ENCODE data around the gene NRXN2.

NRXN2 gene

DNA sequence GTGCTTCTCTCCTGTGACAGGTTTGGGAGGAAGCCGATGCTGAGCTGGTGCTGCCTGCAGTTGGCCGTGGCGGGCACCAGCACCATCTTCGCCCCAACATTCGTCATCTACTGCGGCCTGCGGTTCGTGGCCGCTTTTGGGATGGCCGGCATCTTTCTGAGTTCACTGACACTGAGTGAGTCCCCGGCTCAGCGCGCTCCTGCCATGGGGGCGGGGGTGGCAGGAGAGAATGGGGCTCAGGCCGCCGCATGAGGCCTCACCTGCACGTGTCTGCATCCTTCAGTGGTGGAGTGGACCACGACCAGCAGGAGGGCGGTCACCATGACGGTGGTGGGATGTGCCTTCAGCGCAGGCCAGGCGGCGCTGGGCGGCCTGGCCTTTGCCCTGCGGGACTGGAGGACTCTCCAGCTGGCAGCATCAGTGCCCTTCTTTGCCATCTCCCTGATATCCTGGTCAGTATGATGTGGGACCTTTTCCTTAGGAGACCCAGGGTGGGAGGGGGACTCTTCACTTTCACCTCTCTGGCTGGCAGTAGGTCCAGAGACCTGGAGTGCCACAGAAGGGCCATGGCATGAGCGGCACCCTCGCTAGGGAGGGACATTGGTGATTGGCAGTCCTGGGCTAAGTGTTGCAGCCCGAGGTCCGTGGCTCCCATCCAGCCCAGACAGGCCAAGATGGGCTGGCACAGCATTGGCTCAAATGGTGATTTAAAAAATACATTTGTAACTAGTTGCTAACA lies 160.8 kb downstream of the NRXN2 start:
- TF ChIP-seq POLR2AphosphoS5 (IDR thresholded peaks at IDR 0.05; ENCODE audit: low read depth, low read length) (no peak), TAF1 (IDR thresholded peaks at IDR 0.05; ENCODE audit: borderline replicate concordance, insufficient read depth, low read length) (no peak), FOXP2 (optimal IDR thresholded peaks at IDR 0.05; ENCODE audit: borderline replicate concordance, extremely low read depth, extremely low read length, insufficient read depth) (no peak), SIN3A (IDR thresholded peaks at IDR 0.05; ENCODE audit: borderline replicate concordance, insufficient read depth, low read length) (no peak)
- TF ChIP-seq, protein P1, sequence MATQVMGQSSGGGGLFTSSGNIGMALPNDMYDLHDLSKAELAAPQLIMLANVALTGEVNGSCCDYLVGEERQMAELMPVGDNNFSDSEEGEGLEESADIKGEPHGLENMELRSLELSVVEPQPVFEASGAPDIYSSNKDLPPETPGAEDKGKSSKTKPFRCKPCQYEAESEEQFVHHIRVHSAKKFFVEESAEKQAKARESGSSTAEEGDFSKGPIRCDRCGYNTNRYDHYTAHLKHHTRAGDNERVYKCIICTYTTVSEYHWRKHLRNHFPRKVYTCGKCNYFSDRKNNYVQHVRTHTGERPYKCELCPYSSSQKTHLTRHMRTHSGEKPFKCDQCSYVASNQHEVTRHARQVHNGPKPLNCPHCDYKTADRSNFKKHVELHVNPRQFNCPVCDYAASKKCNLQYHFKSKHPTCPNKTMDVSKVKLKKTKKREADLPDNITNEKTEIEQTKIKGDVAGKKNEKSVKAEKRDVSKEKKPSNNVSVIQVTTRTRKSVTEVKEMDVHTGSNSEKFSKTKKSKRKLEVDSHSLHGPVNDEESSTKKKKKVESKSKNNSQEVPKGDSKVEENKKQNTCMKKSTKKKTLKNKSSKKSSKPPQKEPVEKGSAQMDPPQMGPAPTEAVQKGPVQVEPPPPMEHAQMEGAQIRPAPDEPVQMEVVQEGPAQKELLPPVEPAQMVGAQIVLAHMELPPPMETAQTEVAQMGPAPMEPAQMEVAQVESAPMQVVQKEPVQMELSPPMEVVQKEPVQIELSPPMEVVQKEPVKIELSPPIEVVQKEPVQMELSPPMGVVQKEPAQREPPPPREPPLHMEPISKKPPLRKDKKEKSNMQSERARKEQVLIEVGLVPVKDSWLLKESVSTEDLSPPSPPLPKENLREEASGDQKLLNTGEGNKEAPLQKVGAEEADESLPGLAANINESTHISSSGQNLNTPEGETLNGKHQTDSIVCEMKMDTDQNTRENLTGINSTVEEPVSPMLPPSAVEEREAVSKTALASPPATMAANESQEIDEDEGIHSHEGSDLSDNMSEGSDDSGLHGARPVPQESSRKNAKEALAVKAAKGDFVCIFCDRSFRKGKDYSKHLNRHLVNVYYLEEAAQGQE (IDR thresholded peaks at IDR 0.05; ENCODE audit: insufficient read depth in 1 of 2, low read depth in 2 of 2, low read length in 2 of 2): no peak

DNA sequence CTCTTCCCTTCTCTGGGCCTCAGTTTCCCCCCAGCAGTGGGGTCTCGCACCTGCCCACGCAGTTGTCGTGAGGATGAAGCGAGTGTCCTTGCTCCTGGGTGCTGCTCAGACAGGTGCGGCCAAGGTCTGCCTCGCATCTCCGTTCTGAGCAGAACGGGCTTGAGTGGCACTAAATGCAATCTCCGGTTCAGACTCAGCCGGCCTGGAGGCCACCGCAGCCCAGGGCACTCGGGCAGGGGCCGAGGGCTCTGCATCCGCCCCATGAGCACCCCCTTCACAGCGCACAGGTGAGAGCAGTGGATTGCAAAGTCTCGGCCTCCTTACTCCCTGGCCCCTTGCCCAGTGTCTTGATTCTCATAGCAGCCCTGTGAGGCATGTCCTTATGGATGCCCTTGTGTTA lies 162.1 kb downstream of the NRXN2 start:
- TF ChIP-seq SIN3A (IDR thresholded peaks at IDR 0.05; ENCODE audit: borderline replicate concordance, insufficient read depth, low read length) (no peak), FOXP2 (optimal IDR thresholded peaks at IDR 0.05; ENCODE audit: borderline replicate concordance, extremely low read depth, extremely low read length, insufficient read depth) (no peak), TAF1 (IDR thresholded peaks at IDR 0.05; ENCODE audit: borderline replicate concordance, insufficient read depth, low read length) (no peak), POLR2AphosphoS5 (IDR thresholded peaks at IDR 0.05; ENCODE audit: low read depth, low read length) (no peak)
- TF ChIP-seq, protein P1 (IDR thresholded peaks at IDR 0.05; ENCODE audit: insufficient read depth in 1 of 2, low read depth in 2 of 2, low read length in 2 of 2): no peak

DNA sequence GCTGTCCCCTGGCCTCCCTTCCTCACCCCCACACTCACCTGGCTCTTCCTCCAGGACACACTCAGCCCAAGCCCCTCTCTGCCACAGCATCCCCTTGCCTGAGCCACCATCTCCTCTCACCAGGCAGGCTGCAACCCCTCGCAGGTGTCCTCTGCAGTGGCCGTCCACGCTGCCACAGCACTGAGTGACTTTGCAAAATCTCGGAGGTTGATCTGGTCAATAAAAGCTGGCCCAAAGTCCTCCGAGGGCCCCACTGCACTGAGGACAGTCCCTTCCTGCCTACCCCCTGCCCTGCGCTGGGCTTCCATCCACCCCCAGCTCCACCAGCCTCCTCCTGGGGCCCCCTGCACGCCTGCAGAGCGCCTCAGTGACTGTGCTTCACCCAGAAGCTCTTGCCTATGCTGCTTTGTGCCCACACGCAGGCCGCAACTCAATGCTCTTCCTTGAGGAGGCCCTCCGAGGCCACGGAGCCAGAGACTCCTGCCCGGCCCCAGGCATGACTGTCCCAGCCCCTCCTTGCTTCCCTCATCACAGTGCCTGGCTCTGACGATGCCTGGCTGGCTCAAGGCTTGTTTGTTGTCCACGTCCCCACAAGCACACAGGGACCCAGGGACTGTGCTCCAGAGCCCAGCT lies 162.7 kb downstream of the NRXN2 start:
- TF ChIP-seq, protein P1 (IDR thresholded peaks at IDR 0.05; ENCODE audit: insufficient read depth in 1 of 2, low read depth in 2 of 2, low read length in 2 of 2): no peak
- TF ChIP-seq FOXP2 (optimal IDR thresholded peaks at IDR 0.05; ENCODE audit: borderline replicate concordance, extremely low read depth, extremely low read length, insufficient read depth) (no peak), SIN3A (IDR thresholded peaks at IDR 0.05; ENCODE audit: borderline replicate concordance, insufficient read depth, low read length) (no peak), TAF1 (IDR thresholded peaks at IDR 0.05; ENCODE audit: borderline replicate concordance, insufficient read depth, low read length) (no peak), POLR2AphosphoS5 (IDR thresholded peaks at IDR 0.05; ENCODE audit: low read depth, low read length) (no peak)

DNA sequence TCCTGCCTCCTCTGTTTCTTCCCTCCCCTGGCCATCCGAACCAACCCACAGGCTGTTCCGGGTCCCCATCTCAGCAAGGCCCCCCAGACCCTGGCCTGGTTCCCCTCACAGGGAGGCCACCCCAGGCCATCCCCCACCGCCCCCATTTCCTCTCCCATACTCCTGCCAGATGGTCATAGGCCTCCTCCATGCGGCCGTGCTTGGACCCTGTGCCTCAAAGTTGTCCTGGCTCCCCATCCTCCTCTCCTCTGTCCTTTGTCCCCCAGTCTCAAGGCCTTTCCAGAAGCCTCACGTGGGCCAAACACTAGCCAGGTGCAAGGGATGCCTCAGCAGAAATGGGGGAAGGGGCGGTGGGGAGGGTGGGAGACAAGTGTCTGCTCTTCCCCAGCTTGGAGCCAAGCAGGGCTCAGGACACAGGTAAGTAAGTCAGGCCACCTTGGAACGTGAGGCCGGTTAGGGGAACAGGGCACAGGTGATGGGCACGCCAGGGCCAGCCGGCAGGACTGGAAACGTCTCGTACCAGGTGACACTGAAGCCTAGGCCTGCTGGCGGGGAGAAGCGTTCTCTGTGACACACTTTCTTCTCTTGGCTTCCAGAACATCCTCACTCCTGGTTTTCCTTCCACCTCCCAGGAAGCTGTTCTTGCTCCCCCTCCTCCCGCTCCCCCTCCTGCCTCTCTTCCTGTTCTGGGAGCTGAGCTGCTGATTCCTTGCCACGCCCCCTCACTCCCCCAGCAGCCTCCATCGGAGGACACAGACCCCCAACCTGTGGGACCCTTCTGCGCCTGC lies 163.5 kb downstream of the NRXN2 start:
- TF ChIP-seq POLR2AphosphoS5 (IDR thresholded peaks at IDR 0.05; ENCODE audit: low read depth, low read length) (no peak), TAF1 (IDR thresholded peaks at IDR 0.05; ENCODE audit: borderline replicate concordance, insufficient read depth, low read length) (no peak), FOXP2 (optimal IDR thresholded peaks at IDR 0.05; ENCODE audit: borderline replicate concordance, extremely low read depth, extremely low read length, insufficient read depth) (no peak), SIN3A (IDR thresholded peaks at IDR 0.05; ENCODE audit: borderline replicate concordance, insufficient read depth, low read length) (no peak)
- TF ChIP-seq, protein P1 (IDR thresholded peaks at IDR 0.05; ENCODE audit: insufficient read depth in 1 of 2, low read depth in 2 of 2, low read length in 2 of 2): no peak
